ENCODE data around the gene KDM4C.

GRCh38 chr9:6927838-6928237, 170.1 kb downstream of the KDM4C start:
- TF ChIP-seq CTCF (IDR thresholded peaks at IDR 0.05) (no peak), POLR2A (IDR thresholded peaks at IDR 0.05) (no peak), POLR2AphosphoS5 (IDR thresholded peaks at IDR 0.05) (no peak), EP300 (IDR thresholded peaks at IDR 0.05) (no peak)

Measured in sigmoid colon (tissue), 4 donors.